ENCODE results near the gene CACNA1H.

The CACNA1H gene

DNA sequence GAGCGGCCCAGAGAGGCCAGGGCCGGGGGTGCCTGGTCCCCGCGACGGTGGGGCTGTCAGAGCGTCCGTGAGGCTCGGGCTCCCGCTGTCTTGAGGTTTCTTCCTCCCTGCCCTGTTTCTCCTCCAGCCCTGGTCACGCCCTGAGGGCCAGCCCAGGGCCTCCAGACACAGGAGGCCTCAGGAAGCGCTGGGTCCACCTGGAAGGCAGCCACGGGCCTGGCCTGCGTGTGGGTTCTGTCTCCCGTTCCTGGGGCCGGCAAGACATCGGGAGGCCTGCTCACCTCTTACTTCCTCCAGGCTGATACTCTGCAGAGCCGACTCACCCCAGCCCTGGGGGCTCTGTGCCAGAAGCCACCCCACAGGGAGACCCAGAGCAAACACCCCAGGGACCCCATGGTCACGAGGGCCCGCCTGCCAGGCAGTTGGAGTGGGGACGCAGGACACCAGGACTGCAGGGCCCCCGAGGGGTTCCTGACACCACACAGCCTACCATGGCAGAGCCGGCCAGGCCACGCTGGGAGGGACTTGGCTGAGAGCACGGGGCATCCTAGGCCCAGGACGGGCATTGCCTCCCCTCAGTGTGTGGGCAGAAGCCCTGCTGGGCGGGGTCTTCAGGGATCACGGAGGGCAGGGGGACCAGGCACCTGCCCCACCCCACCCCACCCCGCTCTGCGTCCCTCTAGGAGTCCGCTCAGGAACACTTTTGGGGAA lies 18.9 kb upstream of the CACNA1H start:
- Histone ChIP-seq H3K4me3 (ENCODE audit: low read length) (no peak overlapping the region), H3K79me2 (ENCODE audit: control insufficient read depth, low read length) (no peaks in the 10 kb centered on the region), H3K27me3 (ENCODE audit: control insufficient read depth, low read length) (no peaks in the 10 kb centered on the region), H3K27ac (ENCODE audit: low read depth, low read length) (no peak overlapping the region), H4K20me1 (ENCODE audit: control insufficient read depth, insufficient read depth, low read depth, low read length) (no peaks in the 10 kb centered on the region), H3K9me2 (replicated peaks; ENCODE audit: control insufficient read depth, low read length) (no peaks in the 10 kb centered on the region), H3K36me3 (ENCODE audit: control insufficient read depth, low read length) (no peaks in the 10 kb centered on the region), H3K4me2 (ENCODE audit: low read length) (no peak overlapping the region), H3F3A (ENCODE audit: control insufficient read depth, insufficient read depth) (no peaks in the 10 kb centered on the region), H3K9me3 (ENCODE audit: control insufficient read depth, insufficient read depth, low read length) (no peaks in the 10 kb centered on the region), H3K4me1 (ENCODE audit: control insufficient read depth, low read length) (no peaks in the 10 kb centered on the region)
- no peak for TF ChIP-seq EZH2phosphoT487 (IDR thresholded peaks at IDR 0.05; ENCODE audit: borderline replicate concordance, low read length)
- TF ChIP-seq, protein P1, sequence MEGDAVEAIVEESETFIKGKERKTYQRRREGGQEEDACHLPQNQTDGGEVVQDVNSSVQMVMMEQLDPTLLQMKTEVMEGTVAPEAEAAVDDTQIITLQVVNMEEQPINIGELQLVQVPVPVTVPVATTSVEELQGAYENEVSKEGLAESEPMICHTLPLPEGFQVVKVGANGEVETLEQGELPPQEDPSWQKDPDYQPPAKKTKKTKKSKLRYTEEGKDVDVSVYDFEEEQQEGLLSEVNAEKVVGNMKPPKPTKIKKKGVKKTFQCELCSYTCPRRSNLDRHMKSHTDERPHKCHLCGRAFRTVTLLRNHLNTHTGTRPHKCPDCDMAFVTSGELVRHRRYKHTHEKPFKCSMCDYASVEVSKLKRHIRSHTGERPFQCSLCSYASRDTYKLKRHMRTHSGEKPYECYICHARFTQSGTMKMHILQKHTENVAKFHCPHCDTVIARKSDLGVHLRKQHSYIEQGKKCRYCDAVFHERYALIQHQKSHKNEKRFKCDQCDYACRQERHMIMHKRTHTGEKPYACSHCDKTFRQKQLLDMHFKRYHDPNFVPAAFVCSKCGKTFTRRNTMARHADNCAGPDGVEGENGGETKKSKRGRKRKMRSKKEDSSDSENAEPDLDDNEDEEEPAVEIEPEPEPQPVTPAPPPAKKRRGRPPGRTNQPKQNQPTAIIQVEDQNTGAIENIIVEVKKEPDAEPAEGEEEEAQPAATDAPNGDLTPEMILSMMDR (IDR thresholded peaks at IDR 0.05; ENCODE audit: low read depth, low read length, poor library complexity, severe bottlenecking), result no peak

DNA sequence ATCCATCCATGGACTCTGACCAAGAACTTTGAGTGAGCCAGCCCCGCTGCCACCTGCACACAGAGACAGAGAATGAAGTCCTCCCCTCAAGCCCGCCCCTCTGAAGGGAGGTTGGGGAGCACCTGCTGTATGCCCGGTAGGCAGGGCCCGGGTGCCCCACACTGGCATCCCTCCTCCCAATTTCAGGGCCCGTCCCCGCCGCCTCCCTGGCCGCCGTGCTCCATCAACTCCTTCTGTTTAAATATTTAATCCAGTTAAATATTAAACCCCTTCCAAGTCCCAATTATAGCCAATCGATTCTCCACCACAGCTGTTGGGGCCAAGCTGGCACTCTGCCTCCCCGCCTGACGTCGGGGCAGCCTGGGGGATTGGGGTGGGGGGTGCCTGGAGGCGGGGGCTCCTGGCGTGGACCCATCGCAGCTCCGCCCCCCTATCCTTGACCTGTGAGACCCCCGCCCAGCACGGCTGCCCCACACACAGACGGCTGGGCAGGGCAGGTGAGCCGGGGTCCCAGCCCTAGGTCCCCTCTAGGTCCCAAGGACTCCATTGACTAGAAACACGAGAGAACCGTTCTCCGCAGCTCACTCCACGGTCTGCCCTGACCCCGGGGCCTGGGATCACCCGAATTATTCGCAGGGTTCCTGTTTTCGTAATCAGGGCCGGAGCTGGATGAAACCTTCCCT lies 18.0 kb upstream of the CACNA1H start:
- no peaks in the 10 kb centered on the region for H3K27me3 ChIP-seq (ENCODE audit: control insufficient read depth, low read length)
- H3F3A ChIP-seq (ENCODE audit: control insufficient read depth, insufficient read depth), result no peaks in the 10 kb centered on the region
- no peak for TF ChIP-seq EZH2phosphoT487 (IDR thresholded peaks at IDR 0.05; ENCODE audit: borderline replicate concordance, low read length)
- TF ChIP-seq, protein P1 (IDR thresholded peaks at IDR 0.05; ENCODE audit: low read depth, low read length, poor library complexity, severe bottlenecking), result no peak
- no peaks in the 10 kb centered on the region for H3K79me2 ChIP-seq (ENCODE audit: control insufficient read depth, low read length)
- H3K4me2 ChIP-seq (ENCODE audit: low read length), result no peak overlapping the region
- no peaks in the 10 kb centered on the region for H3K4me1 ChIP-seq (ENCODE audit: control insufficient read depth, low read length)
- no peak overlapping the region for H3K27ac ChIP-seq (ENCODE audit: low read depth, low read length)
- no peaks in the 10 kb centered on the region for H4K20me1 ChIP-seq (ENCODE audit: control insufficient read depth, insufficient read depth, low read depth, low read length)
- no peaks in the 10 kb centered on the region for H3K9me3 ChIP-seq (ENCODE audit: control insufficient read depth, insufficient read depth, low read length)
- no peaks in the 10 kb centered on the region for H3K36me3 ChIP-seq (ENCODE audit: control insufficient read depth, low read length)
- no peak overlapping the region for H3K4me3 ChIP-seq (ENCODE audit: low read length)
- H3K9me2 ChIP-seq (replicated peaks; ENCODE audit: control insufficient read depth, low read length), result no peaks in the 10 kb centered on the region

DNA sequence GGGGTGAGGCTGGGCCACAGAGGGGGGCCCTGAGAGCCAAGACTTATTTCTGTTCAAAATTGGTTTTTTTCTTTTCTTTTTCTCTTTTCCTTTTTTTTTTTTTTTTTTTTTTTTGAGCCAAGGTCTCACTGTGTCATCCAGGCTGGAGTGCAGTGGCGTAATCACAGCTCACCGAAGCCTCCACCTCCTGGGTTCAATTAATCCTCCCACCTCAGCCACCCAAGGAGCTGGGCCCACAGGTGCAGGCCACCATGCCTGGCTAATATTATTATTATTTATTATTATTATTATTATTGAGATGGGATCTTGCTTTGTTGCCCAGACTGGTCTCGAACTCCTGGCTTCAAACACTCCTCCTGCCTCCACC lies 17.5 kb upstream of the CACNA1H start:
- Histone ChIP-seq H3K36me3 (ENCODE audit: control insufficient read depth, low read length) (no peaks in the 10 kb centered on the region), H3K9me3 (ENCODE audit: control insufficient read depth, insufficient read depth, low read length) (no peaks in the 10 kb centered on the region), H3K27me3 (ENCODE audit: control insufficient read depth, low read length) (no peaks in the 10 kb centered on the region), H3F3A (ENCODE audit: control insufficient read depth, insufficient read depth) (no peaks in the 10 kb centered on the region), H3K4me1 (ENCODE audit: control insufficient read depth, low read length) (no peaks in the 10 kb centered on the region), H3K79me2 (ENCODE audit: control insufficient read depth, low read length) (no peaks in the 10 kb centered on the region), H4K20me1 (ENCODE audit: control insufficient read depth, insufficient read depth, low read depth, low read length) (no peaks in the 10 kb centered on the region), H3K4me2 (ENCODE audit: low read length) (no peak overlapping the region), H3K27ac (ENCODE audit: low read depth, low read length) (no peak overlapping the region), H3K9me2 (replicated peaks; ENCODE audit: control insufficient read depth, low read length) (no peaks in the 10 kb centered on the region), H3K4me3 (ENCODE audit: low read length) (no peak overlapping the region)
- no peak for TF ChIP-seq EZH2phosphoT487 (IDR thresholded peaks at IDR 0.05; ENCODE audit: borderline replicate concordance, low read length)
- TF ChIP-seq, protein P1 (IDR thresholded peaks at IDR 0.05; ENCODE audit: low read depth, low read length, poor library complexity, severe bottlenecking), result no peak

Data from DOHH2 (cell line).